HUES6 (cell line): ENCODE results near the gene BCL2L11.

Source experiments
- H3K27ac ChIP-seq: 2 replicates; pipeline ENCODE4 v1.7.0; 2013; ENCODE audit warnings: low read depth, mild to moderate bottlenecking, low read length, inconsistent platforms
- H3K27me3 ChIP-seq: 2 replicates; pipeline ENCODE4 v1.6.1; 2013; ENCODE audit warnings: low read length; ENCODE audit not compliant: control insufficient read depth, insufficient read depth
- H3K36me3 ChIP-seq: 2 replicates; pipeline ENCODE4 v1.6.1; 2013; ENCODE audit warnings: low read length; ENCODE audit not compliant: control insufficient read depth, insufficient read depth
- H3K4me1 ChIP-seq: 2 replicates; pipeline ENCODE4 v1.6.1; 2013; ENCODE audit warnings: low read length; ENCODE audit not compliant: control insufficient read depth, insufficient read depth
- H3K4me3 ChIP-seq: 2 replicates; pipeline ENCODE4 v1.5.1; 2013; ENCODE audit warnings: low read depth, low read length
- H3K9ac ChIP-seq: one replicate; pipeline ENCODE4 v1.6.1; 2013; ENCODE audit warnings: mild to moderate bottlenecking, low read length
- H3K9me3 ChIP-seq: 2 replicates; pipeline ENCODE4 v1.6.1; 2013; ENCODE audit warnings: low read depth, low read length; ENCODE audit not compliant: control insufficient read depth, insufficient read depth

The BCL2L11 gene

DNA sequence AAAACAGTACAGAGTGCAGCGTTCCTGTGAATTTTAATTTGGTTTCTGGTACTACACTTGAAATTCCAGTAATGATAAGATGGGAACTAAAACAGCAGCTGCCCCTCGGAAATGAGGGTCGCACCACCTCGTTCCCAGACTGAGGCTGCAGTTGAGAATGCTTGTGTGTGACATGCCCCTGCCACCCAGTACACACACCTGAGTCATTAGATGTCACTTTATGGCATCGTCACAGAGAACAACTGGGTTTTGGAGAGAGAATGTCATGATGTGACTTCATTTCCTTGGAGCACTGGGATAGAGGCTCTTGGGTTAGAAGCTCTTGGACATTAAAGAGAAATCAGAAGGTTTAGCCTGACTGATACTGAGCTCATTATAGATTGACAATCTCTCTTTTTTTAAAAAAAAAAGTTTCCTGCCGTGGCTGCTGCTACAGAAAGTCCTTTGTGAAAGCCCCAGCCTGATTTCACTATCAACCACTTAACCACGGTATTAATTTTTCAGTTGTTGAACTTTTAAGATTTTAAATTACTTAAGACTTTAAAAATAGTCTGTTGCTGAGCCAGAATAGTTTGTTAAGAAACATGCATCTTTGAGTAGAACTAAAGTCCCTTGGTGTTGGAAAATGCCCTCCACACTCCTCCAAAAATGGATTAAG, 24.5 kb downstream of the BCL2L11 start:
- H3K4me3 ChIP-seq: no peak overlapping the region
- peaks cover 26% of the 10 kb centered on the region; the same call in 1 of the 2 replicates for H3K36me3 ChIP-seq
- no peak overlapping the region for H3K9ac ChIP-seq
- peaks cover 2% of the 10 kb centered on the region; the same call in 1 of the 2 replicates for H3K4me1 ChIP-seq
- no peak overlapping the region for H3K27ac ChIP-seq
- H3K27me3 ChIP-seq: no peaks in the 10 kb centered on the region
- H3K9me3 ChIP-seq: no peaks in the 10 kb centered on the region

DNA sequence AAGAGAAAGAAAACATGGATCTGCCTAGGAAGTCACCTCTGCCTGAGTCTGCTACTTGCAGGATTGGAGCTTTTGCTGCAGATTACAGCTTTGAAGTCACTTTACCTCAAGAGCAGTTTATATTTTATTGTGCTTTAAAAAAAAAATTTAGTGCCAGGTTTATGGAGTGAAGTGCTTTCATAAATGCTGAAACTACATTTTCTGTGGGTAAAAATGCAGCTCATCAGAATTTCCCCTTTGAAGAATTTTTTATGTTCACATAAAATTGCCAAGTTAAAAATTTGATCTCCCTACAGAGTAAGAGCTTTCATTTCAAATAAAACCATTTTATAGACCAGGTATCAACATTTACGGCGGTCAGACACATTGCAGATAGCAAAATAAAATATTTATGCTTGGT, 25.2 kb downstream of the BCL2L11 start:
- Histone ChIP-seq H3K9me3 (no peaks in the 10 kb centered on the region), H3K36me3 (peaks cover 25% of the 10 kb centered on the region; the same call in 1 of the 2 replicates), H3K27ac (no peak overlapping the region), H3K27me3 (no peaks in the 10 kb centered on the region), H3K4me3 (no peak overlapping the region), H3K4me1 (peaks cover 2% of the 10 kb centered on the region; the same call in 1 of the 2 replicates), H3K9ac (no peak overlapping the region)

DNA sequence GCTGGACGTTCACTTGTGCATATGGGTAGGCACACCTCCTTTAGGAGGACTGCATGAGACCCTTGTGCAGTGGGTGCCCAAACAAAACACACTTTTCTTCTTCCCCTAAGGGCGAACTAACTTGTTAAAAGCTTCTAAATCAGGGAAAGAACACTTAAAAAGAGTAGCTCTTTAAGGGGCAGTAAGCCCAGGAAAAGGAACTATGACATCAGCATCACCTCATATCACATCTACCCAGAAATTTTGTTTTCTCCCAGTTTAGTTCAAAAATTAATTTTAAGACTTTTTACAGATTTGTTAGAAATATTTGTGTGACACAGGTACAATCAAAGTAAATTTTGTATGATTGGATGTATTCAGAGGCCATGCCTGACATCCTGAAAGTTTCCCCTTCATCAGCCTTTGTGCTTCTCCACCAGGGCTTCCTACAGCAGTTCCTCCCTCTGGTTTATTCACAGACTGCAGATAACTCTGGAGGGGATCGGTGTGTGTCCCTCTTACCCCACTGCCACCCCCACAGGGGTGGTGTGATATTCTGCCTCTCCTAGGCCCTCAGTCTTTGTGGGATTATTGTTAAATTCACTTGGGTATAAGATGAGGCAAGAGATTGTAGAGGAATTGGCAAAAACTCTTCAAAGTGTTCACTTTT, 27.6 kb downstream of the BCL2L11 start:
- Histone ChIP-seq H3K36me3 (peaks cover 40% of the 10 kb centered on the region), H3K4me1 (peaks cover 2% of the 10 kb centered on the region; the same call in 1 of the 2 replicates), H3K27me3 (no peaks in the 10 kb centered on the region), H3K27ac (no peak overlapping the region), H3K9ac (no peak overlapping the region), H3K4me3 (no peak overlapping the region), H3K9me3 (no peaks in the 10 kb centered on the region)

DNA sequence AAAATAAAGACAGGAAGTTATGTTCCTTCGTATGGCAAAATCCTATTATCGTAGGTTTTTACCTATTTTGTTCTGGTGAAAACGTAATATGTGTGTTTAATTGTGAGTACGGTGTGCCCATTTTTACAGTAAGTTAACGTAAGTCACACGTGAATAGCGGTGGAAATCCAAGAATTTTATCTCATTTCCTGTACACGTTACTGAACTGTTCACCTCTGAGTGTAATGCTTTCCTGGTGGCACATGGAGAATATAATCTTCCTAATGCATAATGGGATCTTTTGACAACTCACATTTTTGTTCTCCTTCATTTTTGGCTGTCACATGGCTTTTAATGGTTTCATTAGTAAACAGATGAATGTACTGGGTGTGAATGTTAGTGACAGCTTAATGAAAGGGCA, 28.2 kb downstream of the BCL2L11 start:
- H3K27ac ChIP-seq: no peak overlapping the region
- no peaks in the 10 kb centered on the region for H3K9me3 ChIP-seq
- no peak overlapping the region for H3K4me3 ChIP-seq
- H3K4me1 ChIP-seq: peaks cover 2% of the 10 kb centered on the region; the same call in 1 of the 2 replicates
- H3K27me3 ChIP-seq: no peaks in the 10 kb centered on the region
- no peak overlapping the region for H3K9ac ChIP-seq
- peaks cover 46% of the 10 kb centered on the region for H3K36me3 ChIP-seq

DNA sequence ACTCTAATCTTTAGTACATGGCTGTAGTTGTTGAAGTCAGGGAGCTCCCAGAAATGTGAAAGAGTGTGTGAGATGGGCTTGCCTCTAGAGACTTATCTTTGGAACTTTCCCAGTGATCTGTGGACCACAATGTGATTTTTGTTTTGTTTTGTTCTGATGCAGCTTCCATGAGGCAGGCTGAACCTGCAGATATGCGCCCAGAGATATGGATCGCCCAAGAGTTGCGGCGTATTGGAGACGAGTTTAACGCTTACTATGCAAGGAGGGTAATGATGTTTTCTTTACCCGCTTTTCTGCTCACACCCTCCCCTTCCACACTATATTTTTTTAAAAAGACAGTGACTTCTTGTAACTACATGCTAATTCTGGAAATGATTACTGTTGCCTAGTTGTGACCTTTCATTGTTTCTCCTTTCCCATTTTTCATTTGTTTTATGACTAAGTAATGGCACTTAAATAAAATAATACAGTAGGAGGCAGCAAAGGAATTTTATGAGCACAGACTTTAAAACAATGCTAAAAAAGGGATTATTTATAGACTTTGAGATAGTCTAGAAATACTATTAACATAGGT, 29.3 kb downstream of the BCL2L11 start:
- no peak overlapping the region for H3K4me3 ChIP-seq
- no peaks in the 10 kb centered on the region for H3K27me3 ChIP-seq
- no peaks in the 10 kb centered on the region for H3K9me3 ChIP-seq
- H3K4me1 ChIP-seq: peaks cover 2% of the 10 kb centered on the region; the same call in 1 of the 2 replicates
- H3K36me3 ChIP-seq: peaks cover 49% of the 10 kb centered on the region
- H3K9ac ChIP-seq: no peak overlapping the region
- no peak overlapping the region for H3K27ac ChIP-seq

DNA sequence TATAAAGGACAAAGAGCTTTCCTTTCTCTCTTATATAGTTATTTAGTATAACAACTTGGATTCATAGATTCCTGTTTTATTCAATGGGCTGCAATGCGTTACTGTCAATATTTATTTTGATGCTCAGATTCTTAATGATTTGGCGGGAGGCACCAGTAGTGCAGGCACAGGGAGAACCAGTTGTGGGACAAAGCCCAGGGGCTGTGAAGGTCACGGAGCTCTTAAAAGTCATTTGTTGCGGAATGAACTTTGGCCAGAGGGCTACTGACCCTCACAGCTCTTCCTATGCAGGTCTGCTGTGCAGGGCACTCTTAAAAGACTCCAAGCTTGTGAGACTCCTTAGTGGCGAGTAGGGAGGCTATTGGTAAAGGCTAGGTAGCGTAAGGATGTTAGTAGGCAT, 34.0 kb downstream of the BCL2L11 start:
- Histone ChIP-seq H3K36me3 (peaks cover 89% of the 10 kb centered on the region), H3K27me3 (no peaks in the 10 kb centered on the region), H3K27ac (no peak overlapping the region), H3K9ac (no peak overlapping the region), H3K4me3 (no peak overlapping the region), H3K9me3 (no peaks in the 10 kb centered on the region), H3K4me1 (no peaks in the 10 kb centered on the region)

DNA sequence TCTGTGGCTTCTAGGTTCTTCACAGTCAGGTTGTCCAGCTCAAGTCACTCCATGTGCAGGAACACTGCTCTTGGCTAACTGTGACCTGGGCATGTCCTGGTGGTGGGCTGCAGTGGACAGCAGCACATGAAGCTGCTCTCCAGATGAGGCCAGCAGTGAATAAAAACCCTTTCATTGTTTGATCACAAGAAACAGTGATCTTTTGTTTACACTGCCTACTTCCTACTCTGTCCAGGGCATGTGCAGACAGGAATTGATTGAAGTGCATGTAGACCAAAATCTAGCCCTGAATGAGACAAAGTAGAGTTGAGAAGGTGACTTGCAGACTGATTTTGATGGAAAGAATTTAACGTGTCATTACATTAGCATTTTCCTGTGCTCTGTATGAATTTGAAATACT, 34.9 kb downstream of the BCL2L11 start:
- Histone ChIP-seq H3K9me3 (no peaks in the 10 kb centered on the region), H3K4me3 (no peak overlapping the region), H3K36me3 (peaks cover 86% of the 10 kb centered on the region), H3K4me1 (no peaks in the 10 kb centered on the region), H3K9ac (no peak overlapping the region), H3K27me3 (no peaks in the 10 kb centered on the region), H3K27ac (no peak overlapping the region)

DNA sequence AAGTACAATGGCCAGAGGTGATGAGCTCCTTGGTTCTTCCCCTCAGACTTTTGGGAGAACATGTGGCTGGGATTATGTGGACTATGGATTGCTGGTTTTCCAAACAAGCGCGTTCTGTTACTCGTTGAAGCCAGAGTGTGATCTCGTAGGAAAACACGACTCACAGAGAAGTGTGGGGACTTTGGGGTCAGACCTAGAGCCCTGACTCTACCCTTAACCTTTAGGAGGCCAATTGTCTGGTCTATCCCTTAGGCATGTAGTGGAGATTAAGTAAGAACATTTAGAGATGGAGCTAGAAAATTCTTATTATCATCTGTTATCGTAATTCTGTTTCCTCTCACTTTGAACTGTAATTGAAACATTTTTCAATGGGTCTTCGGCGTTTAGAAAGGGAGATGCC, 35.8 kb downstream of the BCL2L11 start:
- Histone ChIP-seq H3K9me3 (no peaks in the 10 kb centered on the region), H3K36me3 (peaks cover 84% of the 10 kb centered on the region), H3K4me1 (no peaks in the 10 kb centered on the region), H3K9ac (no peak overlapping the region), H3K27ac (no peak overlapping the region), H3K4me3 (no peak overlapping the region), H3K27me3 (no peaks in the 10 kb centered on the region)

DNA sequence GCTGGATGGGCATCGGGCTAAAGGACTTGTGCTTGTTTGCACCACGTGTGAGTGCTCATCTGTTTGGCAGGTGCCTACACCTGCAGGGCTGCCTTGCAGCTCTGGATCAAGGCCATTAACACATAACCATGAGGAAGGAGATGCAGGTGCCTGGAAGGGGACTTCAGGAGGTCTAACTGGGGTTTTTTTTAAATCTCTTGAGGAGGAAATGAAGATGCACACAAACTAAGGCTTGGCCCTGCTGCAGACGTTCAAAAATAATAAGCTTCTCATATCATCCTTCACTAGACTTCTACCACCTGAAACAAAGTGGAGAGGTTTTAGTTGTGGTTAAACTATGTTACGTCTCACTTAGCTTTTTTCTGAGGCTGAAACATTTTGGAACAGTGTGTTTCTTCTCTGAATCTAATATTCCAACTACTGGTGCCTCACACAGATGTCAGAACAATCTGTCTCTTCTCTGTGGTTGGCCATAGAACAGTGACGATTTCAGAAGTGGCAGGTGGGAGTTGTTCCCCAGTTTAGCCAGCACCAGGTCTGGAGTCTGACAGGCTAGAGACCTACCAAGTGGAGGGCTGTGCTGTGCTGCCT, 36.5 kb downstream of the BCL2L11 start:
- H3K4me3 ChIP-seq: no peak overlapping the region
- H3K36me3 ChIP-seq: peaks cover 84% of the 10 kb centered on the region
- H3K4me1 ChIP-seq: no peaks in the 10 kb centered on the region
- no peak overlapping the region for H3K27ac ChIP-seq
- no peaks in the 10 kb centered on the region for H3K9me3 ChIP-seq
- H3K27me3 ChIP-seq: no peaks in the 10 kb centered on the region
- H3K9ac ChIP-seq: no peak overlapping the region

DNA sequence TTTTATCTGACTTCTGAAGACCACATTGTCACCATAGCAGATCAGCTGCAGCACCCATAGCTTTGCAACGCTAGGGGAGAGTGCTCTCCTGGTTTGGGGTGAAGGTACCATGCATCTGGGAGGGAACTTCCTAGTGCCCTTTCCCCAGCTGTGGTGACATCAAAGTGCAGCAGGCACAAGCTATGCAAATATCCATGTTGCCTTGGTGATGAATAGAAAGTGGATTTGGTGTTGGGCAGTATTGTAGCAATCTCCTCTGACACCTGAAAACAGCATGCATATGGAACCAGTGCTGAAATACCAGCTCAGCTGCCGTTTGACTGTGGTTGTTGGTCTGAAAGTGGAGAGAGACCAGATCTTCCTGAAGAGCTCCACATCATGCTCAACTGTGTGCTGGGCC, 37.1 kb downstream of the BCL2L11 start:
- no peak overlapping the region for H3K4me3 ChIP-seq
- H3K9ac ChIP-seq: no peak overlapping the region
- H3K27ac ChIP-seq: no peak overlapping the region
- H3K9me3 ChIP-seq: no peaks in the 10 kb centered on the region
- peaks cover 78% of the 10 kb centered on the region for H3K36me3 ChIP-seq
- peaks cover 5% of the 10 kb centered on the region for H3K4me1 ChIP-seq
- H3K27me3 ChIP-seq: no peaks in the 10 kb centered on the region

DNA sequence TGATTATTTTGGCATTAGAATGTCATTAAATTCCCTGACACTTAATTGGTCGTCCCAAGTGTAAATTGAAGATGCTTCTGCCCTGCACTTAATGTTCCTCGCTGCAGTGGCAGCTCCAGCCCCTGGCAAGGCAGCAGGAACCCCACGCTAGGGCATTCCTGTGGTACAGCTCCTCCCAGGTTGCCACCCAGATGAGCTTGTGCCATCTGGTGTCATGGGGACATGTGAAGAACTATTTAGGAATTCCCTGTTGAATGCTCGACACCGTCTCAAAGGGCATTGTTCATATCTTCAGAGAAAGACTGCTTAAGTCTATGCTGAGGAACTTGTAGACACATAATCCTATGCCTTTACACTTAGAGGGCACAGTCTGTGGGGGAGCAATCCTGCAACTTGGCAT, 38.9 kb downstream of the BCL2L11 start:
- Histone ChIP-seq H3K4me1 (peaks cover 20% of the 10 kb centered on the region), H3K9ac (no peak overlapping the region), H3K27ac (no peak overlapping the region), H3K9me3 (no peaks in the 10 kb centered on the region), H3K27me3 (no peaks in the 10 kb centered on the region), H3K4me3 (no peak overlapping the region), H3K36me3 (peaks cover 67% of the 10 kb centered on the region)
